Measurements from ENCODE around the gene ALG1.

- no peak for TF ChIP-seq ISL1 (CRISPR knock-in tag; IDR thresholded peaks at IDR 0.05)
- no peak for TF ChIP-seq CSDC2 (CRISPR knock-in tag; IDR thresholded peaks at IDR 0.05)
- TF ChIP-seq ZNF70 (CRISPR knock-in tag; IDR thresholded peaks at IDR 0.05): no peak
- TF ChIP-seq PPARA (CRISPR knock-in tag; IDR thresholded peaks at IDR 0.05; ENCODE audit: borderline replicate concordance): no peak
- TF ChIP-seq GLIS3 (CRISPR knock-in tag; IDR thresholded peaks at IDR 0.05): no peak
- TF ChIP-seq ARNTL (CRISPR knock-in tag; IDR thresholded peaks at IDR 0.05; ENCODE audit: borderline replicate concordance, low read depth): no peak
- no peak for TF ChIP-seq SNAI2 (CRISPR knock-in tag; IDR thresholded peaks at IDR 0.05)
- no peak for TF ChIP-seq PATZ1 (CRISPR knock-in tag; IDR thresholded peaks at IDR 0.05; ENCODE audit: borderline replicate concordance)
Measured at GRCh38 chr16:5062051-5062450, 9.6 kb upstream of the ALG1 start.

All from SK-N-SH treated with all-trans-retinoic acid at 6 μM for 48 hours (cell line).